ENCODE measurements around the gene PPP2R5C.

GRCh38 chr14:101732118-101732517 lies 29.4 kb upstream of the PPP2R5C start:
- TF ChIP-seq, protein P1, sequence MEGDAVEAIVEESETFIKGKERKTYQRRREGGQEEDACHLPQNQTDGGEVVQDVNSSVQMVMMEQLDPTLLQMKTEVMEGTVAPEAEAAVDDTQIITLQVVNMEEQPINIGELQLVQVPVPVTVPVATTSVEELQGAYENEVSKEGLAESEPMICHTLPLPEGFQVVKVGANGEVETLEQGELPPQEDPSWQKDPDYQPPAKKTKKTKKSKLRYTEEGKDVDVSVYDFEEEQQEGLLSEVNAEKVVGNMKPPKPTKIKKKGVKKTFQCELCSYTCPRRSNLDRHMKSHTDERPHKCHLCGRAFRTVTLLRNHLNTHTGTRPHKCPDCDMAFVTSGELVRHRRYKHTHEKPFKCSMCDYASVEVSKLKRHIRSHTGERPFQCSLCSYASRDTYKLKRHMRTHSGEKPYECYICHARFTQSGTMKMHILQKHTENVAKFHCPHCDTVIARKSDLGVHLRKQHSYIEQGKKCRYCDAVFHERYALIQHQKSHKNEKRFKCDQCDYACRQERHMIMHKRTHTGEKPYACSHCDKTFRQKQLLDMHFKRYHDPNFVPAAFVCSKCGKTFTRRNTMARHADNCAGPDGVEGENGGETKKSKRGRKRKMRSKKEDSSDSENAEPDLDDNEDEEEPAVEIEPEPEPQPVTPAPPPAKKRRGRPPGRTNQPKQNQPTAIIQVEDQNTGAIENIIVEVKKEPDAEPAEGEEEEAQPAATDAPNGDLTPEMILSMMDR (IDR thresholded peaks at IDR 0.05), result no peak
- no peak for TF ChIP-seq POLR2A (IDR thresholded peaks at IDR 0.05)

All from uterus (tissue), 2 donors.